Endothelial cell of umbilical vein (primary cell): ENCODE data around the gene TUBB4B. TPM values are rescaled to one million over a fixed set of nuclear protein-coding genes. Genes with fewer than 3 reads are reported as not detected.
"Not testable (repeated sequence)": the region's sequence is repeated elsewhere in the genome, so short reads cannot be mapped to it uniquely, and the experiment has no call there.

Experiments
- BruUV-seq: library from RNA; stranded (reverse); fragments of 400-500 nt; replicated peaks from 2 replicates; lab custom pipeline; 2021; lab: Mats Ljungman, UMichigan
- CTCF ChIA-PET: fragments of 300-600, 350-600 bp; sonication (Branson Sonifier 250); formaldehyde crosslinking; loops from one replicate; lab custom pipeline; 2021; ENCODE audit warnings: antibody characterized with exemption, inconsistent platforms; lab: Charles Lee
- POLR2A ChIA-PET: fragments of 300-600, 350-600 bp; sonication (Branson Sonifier 250); formaldehyde crosslinking; loops from one replicate; lab custom pipeline; 2021; ENCODE audit warnings: antibody characterized with exemption, inconsistent platforms; lab: Charles Lee
- DNase-seq: peaks from one replicate; pipeline ENCODE4 v3.0.0-alpha.2; 2011; ENCODE audit warnings: low read depth, low spot score
- FAIRE-seq: peaks from 2 replicates; lab custom pipeline; 2011; peaks lifted over from hg19 to GRCh38; lab: Jason Lieb, UNC
- H2AFZ ChIP-seq: 2 replicates; pipeline ENCODE4 v1.6.0; 2012; ENCODE audit warnings: low read depth, low read length, control low read depth, inconsistent platforms
- H3K27ac ChIP-seq: 2 replicates; pipeline ENCODE4 v1.5.1; 2011; ENCODE audit warnings: low read depth, mild to moderate bottlenecking, control low read depth, low read length, moderate library complexity; ENCODE audit not compliant: insufficient read depth
- H3K27me3 ChIP-seq, 2 experiments: 2 replicates each; pipeline versions ENCODE4 v1.6.0 to v1.6.1; 2011; ENCODE audit warnings: low read length in 2 of 2, mixed read lengths in 1 of 2; ENCODE audit not compliant: control insufficient read depth in 2 of 2, insufficient read depth in 2 of 2
- H3K36me3 ChIP-seq, 2 experiments: 2 replicates in 1 of 2; 3 replicates in 1 of 2; pipeline ENCODE4 v1.5.1; 2011; ENCODE audit warnings: low read length in 2 of 2, mild to moderate bottlenecking in 1 of 2, moderate library complexity in 1 of 2; ENCODE audit not compliant: control insufficient read depth in 2 of 2, insufficient read depth in 2 of 2; ENCODE audit errors: extremely low read depth in 1 of 2
- H3K4me1 ChIP-seq: 3 replicates; pipeline ENCODE4 v1.5.1; 2011; ENCODE audit warnings: mild to moderate bottlenecking, low read length; ENCODE audit not compliant: control insufficient read depth, insufficient read depth; ENCODE audit errors: extremely low read depth
- H3K4me2 ChIP-seq: 2 replicates; pipeline ENCODE4 v1.6.1; 2011; ENCODE audit warnings: low read length, control low read depth, mixed read lengths; ENCODE audit not compliant: insufficient read depth
- H3K4me3 ChIP-seq, 3 experiments: fragments of 200-600 bp in 1 of 3; sonication (generic), shearing (Covaris generic) in 1 of 3; replicated peaks in 1 of 3; 2 replicates each; pipeline ENCODE4 v1.5.1; 2011 to 2016; ENCODE audit warnings: control low read depth in 3 of 3, low read length in 3 of 3, mild to moderate bottlenecking in 2 of 3, inconsistent platforms in 1 of 3, low read depth in 1 of 3, moderate library complexity in 1 of 3; ENCODE audit not compliant: insufficient read depth in 1 of 3
- H3K79me2 ChIP-seq: 2 replicates; pipeline ENCODE4 v1.6.0; 2012; ENCODE audit warnings: low read length, inconsistent platforms; ENCODE audit not compliant: control insufficient read depth, insufficient read depth
- H3K9ac ChIP-seq: replicated peaks from 2 replicates; pipeline ENCODE3; 2011; ENCODE audit warnings: low read length, control low read depth; ENCODE audit not compliant: insufficient read depth; ENCODE audit errors: extremely low read depth
- H3K9me1 ChIP-seq: replicated peaks from 3 replicates; pipeline ENCODE4 v1.6.0; 2011; ENCODE audit warnings: mild to moderate bottlenecking, low read length; ENCODE audit not compliant: control insufficient read depth, insufficient read depth; ENCODE audit errors: extremely low read depth
- H3K9me3 ChIP-seq: replicated peaks from 2 replicates; pipeline ENCODE4 v1.5.1; 2012; ENCODE audit warnings: low read length, inconsistent platforms; ENCODE audit not compliant: control insufficient read depth, insufficient read depth
- H4K20me1 ChIP-seq: replicated peaks from 2 replicates; pipeline ENCODE3; 2011; ENCODE audit warnings: mild to moderate bottlenecking, low read length; ENCODE audit not compliant: control insufficient read depth, insufficient read depth; ENCODE audit errors: extremely low read depth
- EZH2 ChIP-seq: IDR thresholded peaks from 2 replicates; pipeline ENCODE4 v1.6.1; 2012; ENCODE audit warnings: borderline replicate concordance, low read depth, mild to moderate bottlenecking, moderate library complexity, low read length, inconsistent platforms; ENCODE audit not compliant: severe bottlenecking
- JUN ChIP-seq: IDR thresholded peaks from 2 replicates; pipeline ENCODE4 v1.6.1; 2011; ENCODE audit warnings: borderline replicate concordance, low read depth; ENCODE audit not compliant: insufficient read length, insufficient read depth
- MYC ChIP-seq: IDR thresholded peaks from one replicate; pipeline ENCODE4 v1.6.1; 2011; ENCODE audit warnings: mild to moderate bottlenecking, low read depth, low read length
- POLR2A ChIP-seq: IDR thresholded peaks from 2 replicates; pipeline ENCODE4 v1.6.1; 2012; ENCODE audit warnings: low read depth, mild to moderate bottlenecking, control low read depth, low read length
- POLR2AphosphoS5 ChIP-seq: IDR thresholded peaks from 2 replicates; pipeline ENCODE4 v1.6.1; 2012; ENCODE audit warnings: low read depth, mild to moderate bottlenecking, control low read depth, low read length, moderate library complexity; ENCODE audit not compliant: insufficient read depth
- dilution Hi-C: fragments of 300-500 bp; cut with MboI; formaldehyde crosslinking; loops from one replicate; pipeline ENCODE4 v1.15.0; 2019; ENCODE audit warnings: low sequenced_read_pairs; ENCODE audit not compliant: extremely low pct_ligation_motif_present
- intact Hi-C: fragments of 100-400 bp; cut with micrococcal nuclease; formaldehyde crosslinking; loops from one replicate; pipeline ENCODE4 v1.10.0; 2022
- polyA plus RNA-seq, 4 experiments: library from polyadenylated mRNA; depleted of rRNA in 3 of 4; stranded (reverse) in 3 of 4; unstranded in 1 of 4; fragments of >200 nt; gene quantifications; 2 replicates each; pipeline versions ENCODE4 v1.2.1 to v1.2.3, GENCODE V29; 2011 to 2012; ENCODE audit warnings: missing spikeins in 1 of 4
- total RNA-seq: library from RNA; stranded (reverse); gene quantifications from 2 replicates; pipeline ENCODE4 v1.2.3, GENCODE V29; 2021
- TF ChIP-seq, protein P1 (sequence below), 2 donors: IDR thresholded peaks; 1 replicate in 1 of 2; 2 replicates in 1 of 2; pipeline ENCODE4 v1.5.1; 2011; ENCODE audit warnings: low read length in 2 of 2, mild to moderate bottlenecking in 2 of 2, moderate library complexity in 2 of 2, control low read depth in 1 of 2, inconsistent platforms in 1 of 2, low read depth in 1 of 2; ENCODE audit not compliant: insufficient read depth in 1 of 2; ENCODE audit errors: extremely low read depth in 1 of 2

The TUBB4B gene
- total and polyA plus RNA-seq, 2 donors (not counting 3 experiments of a cell fraction or from before 2014, with no cell fraction given) = 418 to 558 TPM

- H4K20me1 ChIP-seq, H3K9ac ChIP-seq, BruUV-seq, dilution Hi-C loops, POLR2A ChIA-PET, H2AFZ ChIP-seq, H3K9me1 ChIP-seq, FAIRE-seq, H3K4me2 ChIP-seq, H3K4me3 ChIP-seq, H3K27ac ChIP-seq, H3K27me3 ChIP-seq, H3K79me2 ChIP-seq, H3K4me1 ChIP-seq, H3K9me3 ChIP-seq: not testable (repeated sequence)
- CTCF ChIA-PET = interaction anchor here (1.2 to 3.1 kb wide), 5 partner anchors 15 to 139 kb away, joined by 3 to 23 read pairs (median 4); partner anchors contain the start of gene TOR4A
- intact Hi-C loops = loop anchor here (1.0 kb wide), 1 partner anchor 26 kb away; no protein-coding TSS in a partner anchor
- TF ChIP-seq, protein P1, sequence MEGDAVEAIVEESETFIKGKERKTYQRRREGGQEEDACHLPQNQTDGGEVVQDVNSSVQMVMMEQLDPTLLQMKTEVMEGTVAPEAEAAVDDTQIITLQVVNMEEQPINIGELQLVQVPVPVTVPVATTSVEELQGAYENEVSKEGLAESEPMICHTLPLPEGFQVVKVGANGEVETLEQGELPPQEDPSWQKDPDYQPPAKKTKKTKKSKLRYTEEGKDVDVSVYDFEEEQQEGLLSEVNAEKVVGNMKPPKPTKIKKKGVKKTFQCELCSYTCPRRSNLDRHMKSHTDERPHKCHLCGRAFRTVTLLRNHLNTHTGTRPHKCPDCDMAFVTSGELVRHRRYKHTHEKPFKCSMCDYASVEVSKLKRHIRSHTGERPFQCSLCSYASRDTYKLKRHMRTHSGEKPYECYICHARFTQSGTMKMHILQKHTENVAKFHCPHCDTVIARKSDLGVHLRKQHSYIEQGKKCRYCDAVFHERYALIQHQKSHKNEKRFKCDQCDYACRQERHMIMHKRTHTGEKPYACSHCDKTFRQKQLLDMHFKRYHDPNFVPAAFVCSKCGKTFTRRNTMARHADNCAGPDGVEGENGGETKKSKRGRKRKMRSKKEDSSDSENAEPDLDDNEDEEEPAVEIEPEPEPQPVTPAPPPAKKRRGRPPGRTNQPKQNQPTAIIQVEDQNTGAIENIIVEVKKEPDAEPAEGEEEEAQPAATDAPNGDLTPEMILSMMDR (IDR thresholded peaks at IDR 0.05; ENCODE audit: extremely low read depth in 1 of 2, insufficient read depth in 1 of 2, low read depth in 1 of 2, low read length in 2 of 2) = peak; percentile 27 to 30
- peak; percentile 29 for DNase-seq
- H3K36me3 ChIP-seq = peaks cover 2 to 25% of the 10 kb centered on the region in 2 experiments
These were observed 21.3 kb downstream of the TUBB4B start for GRCh38 chr9:137262173-137262908.

GRCh38 chr9:137262909-137263285 is 21.8 kb downstream of the TUBB4B start:
- intact Hi-C loops = loop anchor here (1.0 kb wide), 1 partner anchor 27 kb away; no protein-coding TSS in a partner anchor
- FAIRE-seq = no peak

More at GRCh38 chr9:137262909-137263285, 21.8 kb downstream of the TUBB4B start:
- H3K27ac ChIP-seq = no peak overlapping the region
- H4K20me1 ChIP-seq = no peaks in the 10 kb centered on the region
- peaks cover 3% of the 10 kb centered on the region for H3K4me1 ChIP-seq
- no peak overlapping the region for H2AFZ ChIP-seq
- peaks cover 2 to 25% of the 10 kb centered on the region in 2 experiments for H3K36me3 ChIP-seq
- H3K27me3 ChIP-seq = no peaks in the 10 kb centered on the region
- H3K4me3 ChIP-seq = no peak overlapping the region
- TF ChIP-seq MYC (no peak), POLR2A (no peak), JUN (no peak), EZH2 (no peak), POLR2AphosphoS5 (peak; percentile 27)
- BruUV-seq = no TSS peak
- no peak overlapping the region for H3K4me2 ChIP-seq
- ChIA-PET POLR2A (no interaction called here), CTCF (interaction anchor here (1.8 to 3.1 kb wide), 3 partner anchors 14 to 140 kb away, joined by 4 to 23 read pairs (median 9); partner anchors contain the start of gene TOR4A)
- no peaks in the 10 kb centered on the region for H3K79me2 ChIP-seq
- dilution Hi-C loops = no loop called here
- no peaks in the 10 kb centered on the region for H3K9me1 ChIP-seq
- H3K9ac ChIP-seq = no peak overlapping the region
- no peak for DNase-seq
- no peaks in the 10 kb centered on the region for H3K9me3 ChIP-seq
